ENCODE measurements around the gene C2CD2. TPM values are rescaled to one million over a fixed set of nuclear protein-coding genes. Genes with fewer than 3 reads are reported as not detected.
"Not testable (repeated sequence)": the region's sequence is repeated elsewhere in the genome, so short reads cannot be mapped to it uniquely, and the experiment has no call there.

Gene C2CD2
- total RNA-seq, 2 donors from 2014 or later, result 13.3 to 16.1 TPM

GRCh38 chr21:41961282-41961701 is 7.5 kb upstream of the C2CD2 start:
- intact Hi-C loops (cut with DNase I), result no loop called here
- H3K27ac ChIP-seq, result no peak overlapping the region
- TF ChIP-seq CTCF (IDR thresholded peaks at IDR 0.05), result no peak
- no peak overlapping the region for H3K4me3 ChIP-seq
- no peaks in the 10 kb centered on the region for H3K4me1 ChIP-seq
- H3K36me3 ChIP-seq, result no peaks in the 10 kb centered on the region
- DNase-seq, result no peak
- H3K27me3 ChIP-seq, result no peaks in the 10 kb centered on the region
- no peaks in the 10 kb centered on the region for H3K9me3 ChIP-seq
- no peak overlapping the region for H3K9ac ChIP-seq (ENCODE audit: low read depth in 2 of 2, low read length in 2 of 2)

GRCh38 chr21:41960386-41960785 is 6.6 kb upstream of the C2CD2 start:
- DNase-seq, result no peak
- Histone ChIP-seq H3K27me3 (no peaks in the 10 kb centered on the region), H3K9ac (ENCODE audit: low read depth in 2 of 2, low read length in 2 of 2) (no peak overlapping the region), H3K9me3 (no peaks in the 10 kb centered on the region), H3K4me3 (no peak overlapping the region), H3K4me1 (no peaks in the 10 kb centered on the region), H3K27ac (no peak overlapping the region), H3K36me3 (no peaks in the 10 kb centered on the region)
- TF ChIP-seq CTCF (IDR thresholded peaks at IDR 0.05), result no peak
- intact Hi-C loops (cut with DNase I), result no loop called here

- H3K27me3 ChIP-seq; intact Hi-C loops (cut with DNase I); H3K27ac ChIP-seq; H3K4me1 ChIP-seq; H3K9ac ChIP-seq (ENCODE audit: low read depth in 2 of 2, low read length in 2 of 2); H3K9me3 ChIP-seq; H3K36me3 ChIP-seq; DNase-seq; H3K4me3 ChIP-seq: not testable (repeated sequence)
Observed at GRCh38 chr21:41959697-41960096, 5.9 kb upstream of the C2CD2 start.

GRCh38 chr21:41958886-41959563 is 5.2 kb upstream of the C2CD2 start:
- no peak for DNase-seq
- no peaks in the 10 kb centered on the region for H3K9me3 ChIP-seq
- H3K9ac ChIP-seq (ENCODE audit: low read depth in 2 of 2, low read length in 2 of 2), result no peak overlapping the region
- H3K4me3 ChIP-seq, result no peak overlapping the region
- H3K4me1 ChIP-seq, result no peaks in the 10 kb centered on the region
- H3K27me3 ChIP-seq, result no peaks in the 10 kb centered on the region
- intact Hi-C loops (cut with DNase I), result no loop called here
- no peaks in the 10 kb centered on the region for H3K36me3 ChIP-seq
- TF ChIP-seq CTCF (IDR thresholded peaks at IDR 0.05), result no peak
- no peak overlapping the region for H3K27ac ChIP-seq

GRCh38 chr21:41957991-41958766 is 4.4 kb upstream of the C2CD2 start:
- intact Hi-C loops (cut with DNase I), result no loop called here
- no peak for TF ChIP-seq CTCF (IDR thresholded peaks at IDR 0.05)
- H3K27me3 ChIP-seq, result no peaks in the 10 kb centered on the region
- no peaks in the 10 kb centered on the region for H3K9me3 ChIP-seq
- peak; percentile 51 for DNase-seq
- H3K9ac ChIP-seq (ENCODE audit: low read depth in 2 of 2, low read length in 2 of 2), result no peak overlapping the region
- H3K27ac ChIP-seq, result peak overlapping the region; percentile 39
- H3K36me3 ChIP-seq, result no peaks in the 10 kb centered on the region
- H3K4me3 ChIP-seq, result no peak overlapping the region
- no peaks in the 10 kb centered on the region for H3K4me1 ChIP-seq

All from colonic mucosa (tissue), 4 donors.